ENCODE measurements around the gene GFPT1.

The GFPT1 gene

GRCh38 chr2:69287544-69287943 lies 99.5 kb downstream of the GFPT1 start:
- DNase-seq: no peak

GRCh38 chr2:69285379-69285894 lies 101.6 kb downstream of the GFPT1 start:
- DNase-seq: no peak

- no peak for DNase-seq
Measured at GRCh38 chr2:69280796-69281412, 106.1 kb downstream of the GFPT1 start.

GRCh38 chr2:69279931-69280681 lies 106.9 kb downstream of the GFPT1 start:
- DNase-seq: no peak

- no peak for DNase-seq
Measured at GRCh38 chr2:69279211-69279610, 107.8 kb downstream of the GFPT1 start.

- DNase-seq: no peak
Measured at GRCh38 chr2:69278366-69278765, 108.7 kb downstream of the GFPT1 start.

GRCh38 chr2:69275490-69275889 lies 111.5 kb downstream of the GFPT1 start:
- no peak for DNase-seq

GRCh38 chr2:69272803-69273471 lies 114.1 kb downstream of the GFPT1 start:
- DNase-seq: no peak

- no peak for DNase-seq
Measured at GRCh38 chr2:69271831-69272257, 115.2 kb downstream of the GFPT1 start.
